ENCODE results near the gene CEP112.
A peak's percentile ranks its signal among the peaks of the same experiment; 100 is the strongest.

The CEP112 gene

DNA sequence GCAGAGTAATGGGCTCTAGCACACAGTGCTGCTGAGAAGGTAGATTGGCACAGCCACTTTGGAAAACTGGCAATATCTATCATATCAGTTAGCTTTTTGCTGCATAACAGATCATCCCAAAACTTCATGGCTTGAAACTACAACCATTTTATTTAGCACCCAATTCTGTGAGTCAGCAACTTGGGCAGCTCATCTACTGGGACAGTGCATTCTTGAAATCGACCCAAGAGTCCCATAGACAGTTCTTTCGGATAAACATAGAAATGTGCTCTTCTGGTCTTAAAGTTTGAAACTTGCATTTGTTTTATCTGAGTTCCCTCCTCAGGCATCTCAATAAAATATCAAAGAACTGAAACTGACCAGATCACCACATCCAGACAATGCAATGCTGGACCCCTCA is 76.7 kb downstream of the CEP112 start:
- peak; percentile 62 for DNase-seq (ENCODE audit: low read depth)
- TF ChIP-seq, protein P1, sequence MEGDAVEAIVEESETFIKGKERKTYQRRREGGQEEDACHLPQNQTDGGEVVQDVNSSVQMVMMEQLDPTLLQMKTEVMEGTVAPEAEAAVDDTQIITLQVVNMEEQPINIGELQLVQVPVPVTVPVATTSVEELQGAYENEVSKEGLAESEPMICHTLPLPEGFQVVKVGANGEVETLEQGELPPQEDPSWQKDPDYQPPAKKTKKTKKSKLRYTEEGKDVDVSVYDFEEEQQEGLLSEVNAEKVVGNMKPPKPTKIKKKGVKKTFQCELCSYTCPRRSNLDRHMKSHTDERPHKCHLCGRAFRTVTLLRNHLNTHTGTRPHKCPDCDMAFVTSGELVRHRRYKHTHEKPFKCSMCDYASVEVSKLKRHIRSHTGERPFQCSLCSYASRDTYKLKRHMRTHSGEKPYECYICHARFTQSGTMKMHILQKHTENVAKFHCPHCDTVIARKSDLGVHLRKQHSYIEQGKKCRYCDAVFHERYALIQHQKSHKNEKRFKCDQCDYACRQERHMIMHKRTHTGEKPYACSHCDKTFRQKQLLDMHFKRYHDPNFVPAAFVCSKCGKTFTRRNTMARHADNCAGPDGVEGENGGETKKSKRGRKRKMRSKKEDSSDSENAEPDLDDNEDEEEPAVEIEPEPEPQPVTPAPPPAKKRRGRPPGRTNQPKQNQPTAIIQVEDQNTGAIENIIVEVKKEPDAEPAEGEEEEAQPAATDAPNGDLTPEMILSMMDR (conservative IDR thresholded peaks at IDR 0.05; ENCODE audit: low read depth, low read length): no peak
- H3K4me3 ChIP-seq (ENCODE audit: low read depth, low read length): no peak overlapping the region

DNA sequence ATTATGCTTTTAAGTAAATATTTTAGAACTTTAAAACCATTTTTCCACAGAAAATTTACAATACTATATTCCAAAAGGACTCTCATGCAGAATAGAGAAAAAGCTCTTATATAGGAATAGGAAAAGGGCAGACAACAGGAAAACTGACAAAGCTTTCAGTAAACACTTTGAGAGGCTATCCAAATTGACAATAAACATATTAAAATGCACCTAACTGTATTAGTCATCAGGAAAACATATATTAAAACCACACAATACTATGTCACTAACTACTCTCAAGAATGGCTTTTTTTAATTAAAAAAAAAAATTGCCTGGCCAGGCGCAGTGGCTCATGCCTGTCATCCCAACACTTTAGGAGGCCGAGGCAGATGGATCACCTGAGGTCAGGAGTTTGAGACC is 77.3 kb downstream of the CEP112 start:
- TF ChIP-seq, protein P1 (conservative IDR thresholded peaks at IDR 0.05; ENCODE audit: low read depth, low read length): no peak
- no peak for DNase-seq (ENCODE audit: low read depth)
- no peak overlapping the region for H3K4me3 ChIP-seq (ENCODE audit: low read depth, low read length)

DNA sequence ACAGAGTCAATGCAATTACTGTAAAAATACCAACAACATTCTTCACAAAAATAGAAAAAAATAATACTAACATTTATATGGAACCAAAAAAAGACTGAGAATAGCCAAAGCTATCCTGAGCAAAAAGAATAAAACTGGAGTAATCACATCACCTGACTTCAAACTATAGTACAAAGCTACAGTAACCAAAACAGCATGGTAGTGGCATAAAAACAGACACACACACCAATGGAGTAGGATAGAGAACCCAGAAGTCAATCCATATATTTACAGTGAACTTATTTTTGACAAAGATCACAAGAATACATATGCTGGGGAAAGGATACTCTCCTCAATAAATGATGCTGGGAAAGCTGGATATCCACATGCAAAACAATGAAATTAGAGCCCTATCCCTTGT is 84.2 kb downstream of the CEP112 start:
- TF ChIP-seq, protein P1 (conservative IDR thresholded peaks at IDR 0.05; ENCODE audit: low read depth, low read length): no peak
- DNase-seq (ENCODE audit: low read depth): no peak
- H3K4me3 ChIP-seq (ENCODE audit: low read depth, low read length): no peak overlapping the region

DNA sequence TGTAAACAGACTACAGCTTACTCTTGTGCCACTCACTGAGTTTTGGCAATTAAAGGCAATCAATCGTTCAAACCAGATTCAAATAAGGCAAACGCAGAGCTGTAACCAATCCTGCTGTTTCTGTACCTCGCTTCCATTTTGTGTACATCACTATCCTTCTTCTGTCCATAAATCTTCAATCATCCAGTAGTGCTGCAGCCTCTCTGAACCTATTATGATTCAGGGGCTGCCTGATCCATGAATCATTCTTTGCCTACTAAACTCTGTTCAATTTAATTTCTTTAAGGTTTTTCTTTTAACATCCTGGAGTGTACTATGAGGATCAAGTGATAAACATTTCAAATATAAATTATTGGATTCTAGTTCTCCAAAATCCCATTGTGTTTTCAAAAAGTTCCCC is 93.9 kb downstream of the CEP112 start:
- no peak overlapping the region for H3K4me3 ChIP-seq (ENCODE audit: low read depth, low read length)
- TF ChIP-seq, protein P1 (conservative IDR thresholded peaks at IDR 0.05; ENCODE audit: low read depth, low read length): no peak
- DNase-seq (ENCODE audit: low read depth): peak; percentile 9

DNA sequence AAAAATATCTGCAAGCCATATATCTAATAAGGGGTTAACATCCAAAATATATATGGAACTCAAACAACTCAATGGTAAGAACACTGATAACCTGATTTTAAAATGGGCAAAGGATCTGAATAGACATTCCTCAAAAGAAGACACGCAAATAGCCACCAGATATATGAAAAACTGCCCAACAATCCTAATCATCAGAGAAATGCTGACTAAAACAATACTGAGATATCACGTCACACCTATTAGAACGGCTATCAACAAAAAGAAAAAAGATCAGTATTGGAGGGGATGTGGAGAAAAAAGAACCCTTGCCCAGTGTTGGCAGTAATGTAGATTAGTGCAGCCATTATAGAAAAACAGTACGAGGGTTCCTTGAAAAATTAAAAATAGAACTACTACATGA is 97.2 kb downstream of the CEP112 start:
- TF ChIP-seq, protein P1 (conservative IDR thresholded peaks at IDR 0.05; ENCODE audit: low read depth, low read length): no peak
- DNase-seq (ENCODE audit: low read depth): no peak
- H3K4me3 ChIP-seq (ENCODE audit: low read depth, low read length): no peak overlapping the region

DNA sequence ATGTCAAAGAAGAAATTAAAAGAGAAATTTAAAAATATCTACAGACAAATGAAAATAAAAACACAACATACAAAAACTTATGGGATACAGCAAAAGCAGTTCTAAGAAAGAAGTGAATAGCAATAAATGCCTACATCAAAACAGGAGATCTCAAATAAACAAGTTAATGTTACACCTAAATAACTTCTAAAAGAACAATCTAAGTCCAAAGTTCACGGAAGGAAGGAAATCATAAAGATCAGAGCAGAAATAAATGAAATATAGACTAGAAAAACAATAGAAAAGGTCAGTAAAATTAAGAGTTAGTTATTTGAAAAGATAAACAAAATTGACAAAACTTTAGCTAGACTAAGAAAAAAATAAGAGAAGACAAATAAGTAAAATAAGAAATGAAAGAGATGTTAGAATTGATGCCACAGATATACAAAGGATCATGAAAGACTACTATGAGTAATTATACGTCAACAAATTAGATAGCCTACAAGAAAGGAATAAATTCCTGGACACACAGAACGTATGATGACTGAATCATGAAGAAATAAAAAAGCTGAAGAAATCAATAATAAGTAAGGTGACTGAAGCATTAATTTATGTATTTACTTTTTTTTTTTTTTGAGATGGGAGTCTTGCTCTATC is 100.4 kb downstream of the CEP112 start:
- no peak for DNase-seq (ENCODE audit: low read depth)

DNA sequence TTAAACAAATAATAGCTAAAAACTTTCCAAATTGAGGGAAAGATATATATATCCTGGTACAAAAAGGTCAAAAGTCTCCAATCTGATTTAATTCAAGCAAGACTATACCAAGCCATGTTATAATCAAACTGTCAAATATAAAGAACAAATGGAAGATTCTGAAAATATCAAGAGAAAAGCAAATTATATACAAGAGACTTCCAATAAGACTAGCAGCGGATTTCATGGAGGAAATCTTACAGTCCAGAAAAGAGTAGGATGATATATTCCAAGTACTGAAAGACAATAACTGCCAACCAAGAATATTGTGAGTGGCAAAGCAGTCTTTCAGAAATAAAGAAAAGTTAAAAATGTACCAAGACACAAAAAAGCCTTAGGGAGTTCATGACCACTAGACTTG is 102.2 kb downstream of the CEP112 start:
- TF ChIP-seq, protein P1 (conservative IDR thresholded peaks at IDR 0.05; ENCODE audit: low read depth, low read length): no peak
- no peak overlapping the region for H3K4me3 ChIP-seq (ENCODE audit: low read depth, low read length)
- no peak for DNase-seq (ENCODE audit: low read depth)

More for the DNA sequence above, 100.4 kb downstream of the CEP112 start:
- no peak overlapping the region for H3K4me3 ChIP-seq (ENCODE audit: low read depth, low read length)
- TF ChIP-seq, protein P1 (conservative IDR thresholded peaks at IDR 0.05; ENCODE audit: low read depth, low read length): no peak
